Neutrophil (primary cell): Measurements from ENCODE around the gene NPIPB8.
"Not testable (repeated sequence)": the region's sequence is repeated elsewhere in the genome, so short reads cannot be mapped to it uniquely, and the experiment has no call there.

Source experiments
- H3K27ac ChIP-seq: fragments of 200-600 bp; sonication (generic); 2 replicates; pipeline ENCODE4 v1.5.1; 2016; ENCODE audit warnings: mild to moderate bottlenecking, moderate library complexity
- H3K27me3 ChIP-seq: fragments of 200-600 bp; sonication (generic); 2 replicates; pipeline ENCODE4 v1.6.0; 2016; ENCODE audit warnings: mild to moderate bottlenecking
- H3K36me3 ChIP-seq: fragments of 200-600 bp; sonication (generic); 2 replicates; pipeline ENCODE4 v1.5.1; 2017
- H3K4me1 ChIP-seq, 2 experiments: fragments of 200-600 bp in 1 of 2; sonication (generic) in 1 of 2; 1 replicate in 1 of 2; 2 replicates in 1 of 2; pipeline versions ENCODE4 v1.5.1 to v1.6.1; 2013 to 2016; ENCODE audit warnings: low read depth in 1 of 2, low read length in 1 of 2, mild to moderate bottlenecking in 1 of 2, moderate library complexity in 1 of 2; ENCODE audit not compliant: control insufficient read depth in 1 of 2, insufficient read depth in 1 of 2
- H3K4me3 ChIP-seq, 2 experiments: fragments of 200-600 bp in 1 of 2; sonication (generic) in 1 of 2; 1 replicate in 1 of 2; 2 replicates in 1 of 2; pipeline ENCODE4 v1.5.1; 2013 to 2016; ENCODE audit warnings: low read depth in 1 of 2, low read length in 1 of 2, mild to moderate bottlenecking in 1 of 2, moderate library complexity in 1 of 2
- H3K9me3 ChIP-seq: fragments of 200-600 bp; sonication (generic); 2 replicates; pipeline ENCODE4 v1.5.1; 2016
- CTCF ChIP-seq: fragments of 200-600 bp; sonication (generic); IDR thresholded peaks from 2 replicates; pipeline ENCODE4 v1.5.1; 2016; ENCODE audit warnings: antibody characterized with exemption

The NPIPB8 gene

GRCh38 chr16:28602062-28602461, 35.8 kb upstream of the NPIPB8 start:
- H3K9me3 ChIP-seq, H3K27me3 ChIP-seq, H3K4me3 ChIP-seq, H3K27ac ChIP-seq: not testable (repeated sequence)
- H3K4me1 ChIP-seq, result peaks cover 16 to 30% of the 10 kb centered on the region in 2 experiments
- H3K36me3 ChIP-seq, result peaks cover 45% of the 10 kb centered on the region

GRCh38 chr16:28602529-28602928, 35.3 kb upstream of the NPIPB8 start:
- no peak for TF ChIP-seq CTCF
- Histone ChIP-seq H3K4me1 (peaks cover 11 to 26% of the 10 kb centered on the region in 2 experiments), H3K4me3 (no peak overlapping the region), H3K27ac (no peak overlapping the region), H3K36me3 (peaks cover 49% of the 10 kb centered on the region), H3K9me3 (no peaks in the 10 kb centered on the region), H3K27me3 (no peaks in the 10 kb centered on the region)

- H3K36me3 ChIP-seq, result peaks cover 56% of the 10 kb centered on the region
- no peaks in the 10 kb centered on the region for H3K27me3 ChIP-seq
- H3K4me1 ChIP-seq, result peaks cover 11 to 26% of the 10 kb centered on the region in 2 experiments
- H3K9me3 ChIP-seq, result no peaks in the 10 kb centered on the region
- no peak for TF ChIP-seq CTCF
- H3K27ac ChIP-seq, result peak overlapping the region; percentile 57
- no peak overlapping the region for H3K4me3 ChIP-seq
These were observed 34.3 kb upstream of the NPIPB8 start for GRCh38 chr16:28603381-28604185.

GRCh38 chr16:28604186-28604565, 33.7 kb upstream of the NPIPB8 start:
- TF ChIP-seq CTCF, result no peak
- peak overlapping the region; percentile 57 for H3K27ac ChIP-seq
- H3K4me3 ChIP-seq, result no peak overlapping the region
- H3K36me3 ChIP-seq, result peaks cover 56% of the 10 kb centered on the region
- H3K4me1 ChIP-seq, result peaks cover 17 to 31% of the 10 kb centered on the region in 2 experiments
- H3K27me3 ChIP-seq, result no peaks in the 10 kb centered on the region
- no peaks in the 10 kb centered on the region for H3K9me3 ChIP-seq

GRCh38 chr16:28606291-28607115, 31.4 kb upstream of the NPIPB8 start:
- Histone ChIP-seq H3K4me3 (no peak overlapping the region), H3K27me3 (no peaks in the 10 kb centered on the region), H3K36me3 (peaks cover 56% of the 10 kb centered on the region), H3K9me3 (no peaks in the 10 kb centered on the region), H3K4me1 (peaks cover 40 to 47% of the 10 kb centered on the region in 2 experiments), H3K27ac (no peak overlapping the region)
- TF ChIP-seq CTCF, result no peak
